Gastrocnemius medialis (tissue), 4 donors: ENCODE results near the gene KANSL1L. TPM values are rescaled to one million over a fixed set of nuclear protein-coding genes. Genes with fewer than 3 reads are reported as not detected.

Experiments used
- ATAC-seq, 2 donors: fragments of 150-250 bp; one replicate each; pipeline ENCODE4 v1.9.1; 2016
- DNase-seq, 2 donors: peaks; one replicate each; pipeline ENCODE4 v3.0.0-alpha.2; 2019
- H3K27ac ChIP-seq, 4 donors: fragments of 200-600 bp; sonication (generic); 1 replicate in 1 of 4; 2 replicates in 3 of 4; pipeline ENCODE4 v1.5.1; 2016 to 2018; ENCODE audit warnings: mild to moderate bottlenecking in 2 of 4, moderate library complexity in 1 of 4
- H3K27me3 ChIP-seq, 3 donors: fragments of 200-600 bp; sonication (generic) in 2 of 3; 1 replicate in 1 of 3; 2 replicates in 2 of 3; pipeline versions ENCODE4 v1.5.1 to v1.6.0; 2016 to 2019; ENCODE audit warnings: mild to moderate bottlenecking in 1 of 3, moderate library complexity in 1 of 3
- H3K36me3 ChIP-seq, 2 donors: fragments of 200-600 bp; sonication (generic) in 1 of 2; one replicate each; pipeline ENCODE4 v1.5.1; 2017 to 2018
- H3K4me1 ChIP-seq, 2 donors: fragments of 200-600 bp; sonication (generic) in 1 of 2; one replicate each; pipeline ENCODE4 v1.5.1; 2016 to 2017; ENCODE audit warnings: mild to moderate bottlenecking in 2 of 2
- H3K4me3 ChIP-seq, 4 donors: fragments of 200-600 bp; sonication (generic) in 3 of 4; 1 replicate in 1 of 4; 2 replicates in 3 of 4; pipeline ENCODE4 v1.5.1; 2016 to 2019; ENCODE audit warnings: mild to moderate bottlenecking in 2 of 4
- H3K9me3 ChIP-seq, 3 donors: fragments of 200-600 bp; sonication (generic) in 2 of 3; 1 replicate in 1 of 3; 2 replicates in 2 of 3; pipeline ENCODE4 v1.5.1; 2016 to 2019
- CTCF ChIP-seq, 5 experiments: fragments of 450-650 bp in 3 of 5; fragments of 200-600 bp in 2 of 5; sonication (generic) in 2 of 5; IDR thresholded peaks in 4 of 5; conservative IDR thresholded peaks in 1 of 5; 1 replicate in 4 of 5; 2 replicates in 1 of 5; pipeline ENCODE4 v1.5.1; 2016 to 2019; ENCODE audit warnings: antibody characterized with exemption in 5 of 5, mild to moderate bottlenecking in 3 of 5, moderate library complexity in 3 of 5
- POLR2A ChIP-seq, 2 donors: fragments of 450-650 bp; IDR thresholded peaks; one replicate each; pipeline ENCODE4 v1.6.1; 2017; ENCODE audit warnings: antibody characterized with exemption in 2 of 2, mild to moderate bottlenecking in 2 of 2, moderate library complexity in 2 of 2
- in situ Hi-C, 4 donors: fragments of 200-750 bp; cut with MboI; loops; one replicate each; pipeline versions ENCODE4 v1.15.0 to v1.8.0; 2017; ENCODE audit warnings: low sequenced_read_pairs in 4 of 4
- intact Hi-C: fragments of 100-400 bp; cut with DNase I; formaldehyde crosslinking; loops from one replicate; pipeline ENCODE4 v1.15.1; 2023; ENCODE audit warnings: low total_unique reads
- total RNA-seq, 4 donors: library from RNA; depleted of rRNA; stranded (reverse); fragments of >200 nt; gene quantifications; one replicate each; pipeline versions ENCODE4 v1.1.0 to v1.2.3, GENCODE V29; 2016

The KANSL1L gene
- total RNA-seq, 4 donors from 2014 or later: 19.4 to 21.9 (median 20.4) TPM

- TF ChIP-seq CTCF (IDR thresholded peaks at IDR 0.05 in 4 of 5, conservative IDR thresholded peaks at IDR 0.05 in 1 of 5) (no peak), POLR2A (IDR thresholded peaks at IDR 0.05) (no peak)
- no peaks in the 10 kb centered on the region for H3K9me3 ChIP-seq
- no peak for ATAC-seq
- peaks cover 0 to 4% (median 0%) of the 10 kb centered on the region in 3 donors for H3K27me3 ChIP-seq
- intact Hi-C loops: loop anchor here (10.0 kb wide), 1 partner anchor 421 kb away; no protein-coding TSS in a partner anchor
- H3K4me1 ChIP-seq: no peaks in the 10 kb centered on the region
- in situ Hi-C loops: loop anchor here in 1 of 4 donors (25.0 kb wide), 1 partner anchor 636 kb away; no protein-coding TSS in a partner anchor
- H3K36me3 ChIP-seq: no peaks in the 10 kb centered on the region
- H3K4me3 ChIP-seq: no peak overlapping the region
- no peak overlapping the region for H3K27ac ChIP-seq
- DNase-seq: no peak
Observed at GRCh38 chr2:209973328-209973727, 197.9 kb downstream of the KANSL1L start.

Other genes with a start within 250 kb of the KANSL1L start
- 10 to 100 TPM in 3 of 4 donors, 1 to 10 TPM in 1; 9.2 to 73.5 (median 23.2) TPM for gene RPE, start 168.8 kb downstream of the KANSL1L start, total RNA-seq
- gene ACADL, start 54.0 kb upstream of the KANSL1L start, total RNA-seq: 1 to 10 TPM; 1.6 to 8.2 (median 5.3) TPM
- gene MYL1, start 143.8 kb upstream of the KANSL1L start, total RNA-seq: 1,000 to 10,000 TPM; 1,242 to 7,433 (median 2,317) TPM